Measurements from ENCODE around the gene RAC3. TPM values are rescaled to one million over a fixed set of nuclear protein-coding genes. Genes with fewer than 3 reads are reported as not detected.

RAC3 gene
- polyA plus RNA-seq, 4 donors: 10.0 to 17.7 (median 12.1) TPM

Other genes starting within 250 kb of the RAC3 start
- gene GCGR, start 227.5 kb upstream of the RAC3 start, polyA plus RNA-seq (ENCODE audit: insufficient read length in 4 of 4): 10 to 100 TPM in 3 of 4 donors, 1 to 10 TPM in 1; 8.4 to 15.5 (median 13.0) TPM
- gene MCRIP1, start 198.4 kb upstream of the RAC3 start, polyA plus RNA-seq (ENCODE audit: insufficient read length in 4 of 4): 100 to 1,000 TPM in 1 of 4 donors, 10 to 100 TPM in 3; 75.3 to 135 (median 90.1) TPM
- gene PPP1R27, start 196.6 kb upstream of the RAC3 start, polyA plus RNA-seq (ENCODE audit: insufficient read length in 4 of 4): under 1 TPM in 3 of 4 donors, not detected in 1; 0.18 to 0.36 (median 0.26) TPM
- 100 to 1,000 TPM; 407 to 439 (median 410) TPM for gene P4HB, start 171.1 kb upstream of the RAC3 start, polyA plus RNA-seq (ENCODE audit: insufficient read length in 4 of 4)
- gene ARHGDIA, start 160.3 kb upstream of the RAC3 start, polyA plus RNA-seq (ENCODE audit: insufficient read length in 4 of 4): 100 to 1,000 TPM; 166 to 199 (median 195) TPM
- gene ALYREF, start 140.1 kb upstream of the RAC3 start, polyA plus RNA-seq (ENCODE audit: insufficient read length in 4 of 4): 10 to 100 TPM; 72.0 to 93.8 (median 79.3) TPM
- gene ANAPC11, start 140.0 kb upstream of the RAC3 start, polyA plus RNA-seq (ENCODE audit: insufficient read length in 4 of 4): 100 to 1,000 TPM in 1 of 4 donors, 10 to 100 TPM in 3; 64.7 to 120 (median 81.9) TPM
- gene NPB, start 129.4 kb upstream of the RAC3 start, polyA plus RNA-seq (ENCODE audit: insufficient read length in 4 of 4): under 1 TPM; 0.32 to 1.00 (median 0.48) TPM
- 10 to 100 TPM; 44.0 to 53.7 (median 46.6) TPM for gene PCYT2, start 120.3 kb upstream of the RAC3 start, polyA plus RNA-seq (ENCODE audit: insufficient read length in 4 of 4)
- 10 to 100 TPM; 11.4 to 15.0 (median 13.1) TPM for gene SIRT7, start 113.5 kb upstream of the RAC3 start, polyA plus RNA-seq (ENCODE audit: insufficient read length in 4 of 4)
- gene MAFG, start 103.9 kb upstream of the RAC3 start, polyA plus RNA-seq (ENCODE audit: insufficient read length in 4 of 4): 10 to 100 TPM; 12.3 to 12.6 (median 12.3) TPM
- 10 to 100 TPM; 26.9 to 39.2 (median 28.6) TPM for gene PYCR1, start 94.4 kb upstream of the RAC3 start, polyA plus RNA-seq (ENCODE audit: insufficient read length in 4 of 4)
- under 1 TPM in 3 of 4 donors, not detected in 1; 0.08 to 0.14 (median 0.11) TPM for gene MYADML2, start 84.4 kb upstream of the RAC3 start, polyA plus RNA-seq (ENCODE audit: insufficient read length in 4 of 4)
- gene NOTUM, start 70.5 kb upstream of the RAC3 start, polyA plus RNA-seq (ENCODE audit: insufficient read length in 4 of 4): 1 to 10 TPM; 1.7 to 3.7 (median 2.4) TPM
- gene ASPSCR1, start 54.0 kb upstream of the RAC3 start, polyA plus RNA-seq (ENCODE audit: insufficient read length in 4 of 4): 10 to 100 TPM; 22.0 to 38.4 (median 24.1) TPM
- gene CENPX, start 8.8 kb upstream of the RAC3 start, polyA plus RNA-seq (ENCODE audit: insufficient read length in 4 of 4): 10 to 100 TPM; 37.9 to 49.6 (median 41.8) TPM
- 10 to 100 TPM; 10.8 to 16.4 (median 11.9) TPM for gene LRRC45, start 8.4 kb upstream of the RAC3 start, polyA plus RNA-seq (ENCODE audit: insufficient read length in 4 of 4)
- gene DCXR, start 6.0 kb downstream of the RAC3 start, polyA plus RNA-seq (ENCODE audit: insufficient read length in 4 of 4): 100 to 1,000 TPM in 1 of 4 donors, 10 to 100 TPM in 3; 75.7 to 111 (median 91.6) TPM
- gene RFNG, start 20.1 kb downstream of the RAC3 start, polyA plus RNA-seq (ENCODE audit: insufficient read length in 4 of 4): 10 to 100 TPM; 39.7 to 59.1 (median 47.5) TPM
- 100 to 1,000 TPM; 107 to 145 (median 110) TPM for gene GPS1, start 20.2 kb downstream of the RAC3 start, polyA plus RNA-seq (ENCODE audit: insufficient read length in 4 of 4)
- 10 to 100 TPM; 78.2 to 94.1 (median 79.1) TPM for gene DUS1L, start 34.1 kb downstream of the RAC3 start, polyA plus RNA-seq (ENCODE audit: insufficient read length in 4 of 4)
- 10 to 100 TPM; 30.0 to 52.8 (median 37.3) TPM for gene FASN, start 66.6 kb downstream of the RAC3 start, polyA plus RNA-seq (ENCODE audit: insufficient read length in 4 of 4)
- 10 to 100 TPM; 34.6 to 52.4 (median 44.5) TPM for gene CCDC57, start 181.2 kb downstream of the RAC3 start, polyA plus RNA-seq (ENCODE audit: insufficient read length in 4 of 4)
- gene SLC16A3, start 197.4 kb downstream of the RAC3 start, polyA plus RNA-seq (ENCODE audit: insufficient read length in 4 of 4): 10 to 100 TPM in 1 of 4 donors, 1 to 10 TPM in 3; 8.0 to 23.1 (median 9.1) TPM
- 100 to 1,000 TPM; 112 to 135 (median 122) TPM for gene CSNK1D, start 242.0 kb downstream of the RAC3 start, polyA plus RNA-seq (ENCODE audit: insufficient read length in 4 of 4)